IgD-negative memory B cell (primary cell): Measurements from ENCODE around the gene CCNF. TPM values are rescaled to one million over a fixed set of nuclear protein-coding genes. Genes with fewer than 3 reads are reported as not detected.
A peak's percentile ranks its signal among the peaks of the same experiment; 100 is the strongest.

Source experiments
- H3K27ac Mint-ChIP-seq, 3 donors: one replicate each; pipeline ENCODE4 v1.8.0; 2020 to 2022; ENCODE audit warnings: mild to moderate bottlenecking in 3 of 3, mixed read lengths in 3 of 3, moderate library complexity in 1 of 3
- H3K27me3 Mint-ChIP-seq: one replicate; pipeline ENCODE4 v1.8.0; 2021; ENCODE audit warnings: mixed read lengths
- H3K36me3 Mint-ChIP-seq: one replicate; pipeline ENCODE4 v1.8.0; 2020; ENCODE audit warnings: mild to moderate bottlenecking, mixed read lengths
- H3K4me1 Mint-ChIP-seq, 3 donors: one replicate each; pipeline ENCODE4 v1.8.0; 2020 to 2022; ENCODE audit warnings: mixed read lengths in 3 of 3, mild to moderate bottlenecking in 1 of 3
- H3K4me3 Mint-ChIP-seq, 4 donors: one replicate each; pipeline ENCODE4 v1.8.0; 2020 to 2022; ENCODE audit warnings: mild to moderate bottlenecking in 4 of 4, mixed read lengths in 4 of 4, moderate library complexity in 3 of 4
- H3K9me3 Mint-ChIP-seq, 3 donors: one replicate each; pipeline ENCODE4 v1.8.0; 2020 to 2021; ENCODE audit warnings: mixed read lengths in 3 of 3, mild to moderate bottlenecking in 1 of 3
- polyA plus RNA-seq: library from polyadenylated mRNA; unstranded; fragments of 300-500 nt; fragmentation: Illumina TruSeq; gene quantifications from one replicate; pipeline ENCODE4 v1.2.3, GENCODE V29; 2021

CCNF gene
- polyA plus RNA-seq, 1 donor from 2014 or later = 5.6 TPM

DNA sequence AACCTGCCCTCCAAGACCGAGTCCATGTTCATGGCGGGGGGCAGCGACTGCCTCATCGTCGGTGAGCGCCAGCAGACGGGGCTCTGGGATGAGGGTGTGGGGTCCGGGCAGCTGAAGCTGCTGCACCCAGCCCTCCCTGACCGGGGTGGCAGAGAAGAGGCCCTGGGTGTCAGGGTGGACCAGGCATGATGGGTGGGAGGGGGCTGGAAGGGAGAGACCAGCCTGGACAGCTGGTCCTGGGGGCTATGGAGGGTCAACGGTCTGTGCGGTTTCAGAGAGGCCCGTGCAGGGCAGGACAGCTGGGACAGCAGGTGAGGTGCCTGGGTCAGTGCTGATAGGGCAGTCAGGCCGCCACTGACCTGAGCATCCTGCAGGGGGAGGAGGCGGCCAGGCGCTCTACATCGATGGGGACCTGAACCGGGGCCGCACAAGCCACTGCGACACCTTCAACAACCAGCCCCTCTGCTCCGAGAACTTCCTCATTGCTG is 71.2 kb downstream of the CCNF start:
- Mint-ChIP-seq H3K9me3 (no peaks in the 10 kb centered on the region), H3K36me3 (no peaks in the 10 kb centered on the region), H3K4me3 (no peak overlapping the region), H3K27me3 (no peaks in the 10 kb centered on the region), H3K4me1 (peaks cover 2 to 4% (median 4%) of the 10 kb centered on the region in 3 donors), H3K27ac (no peak overlapping the region)

DNA sequence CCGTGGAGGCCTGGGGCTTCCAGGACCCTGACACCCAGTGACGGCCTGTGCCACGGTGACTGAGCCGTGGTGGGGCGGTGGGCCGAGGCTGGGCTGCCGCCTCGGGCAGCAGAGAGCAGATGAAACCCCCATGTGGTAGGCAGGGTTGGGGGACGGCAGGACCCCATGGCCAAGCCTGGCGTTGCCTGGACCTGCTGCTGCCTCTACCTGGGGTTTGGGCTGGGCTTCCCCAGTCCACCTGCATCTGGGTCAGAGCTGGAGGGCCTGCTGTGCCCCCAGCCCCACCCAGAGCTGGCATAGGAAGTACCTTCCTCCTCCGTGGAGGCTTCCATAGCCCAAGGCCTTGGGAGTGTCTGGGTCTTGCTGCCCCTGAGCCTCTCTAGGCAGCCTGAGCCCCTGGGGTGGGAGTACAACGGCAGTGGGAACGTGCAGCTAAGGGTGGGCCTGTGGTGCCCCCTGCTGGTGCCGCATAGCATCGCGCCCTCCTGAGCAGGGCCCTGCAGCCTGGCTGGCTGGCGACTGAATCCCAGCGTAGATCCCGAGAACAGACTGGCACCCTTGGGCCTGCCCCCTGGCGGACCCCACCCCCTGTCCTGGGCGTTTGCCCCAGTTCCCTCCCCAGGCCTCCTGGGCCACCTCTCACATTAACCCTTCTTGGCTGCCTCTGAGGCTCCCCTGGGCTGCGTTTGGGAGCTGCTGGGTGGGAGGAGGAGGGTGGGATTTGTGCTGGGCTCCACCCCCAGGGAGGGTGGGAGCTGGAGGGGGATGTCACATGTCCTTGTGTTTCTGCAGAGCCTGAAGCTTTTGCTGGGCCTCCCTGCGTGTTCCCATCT is 71.9 kb downstream of the CCNF start:
- Mint-ChIP-seq H3K27me3 (no peaks in the 10 kb centered on the region), H3K9me3 (no peaks in the 10 kb centered on the region), H3K4me1 (peaks cover 4 to 6% (median 5%) of the 10 kb centered on the region in 3 donors), H3K36me3 (no peaks in the 10 kb centered on the region), H3K27ac (no peak overlapping the region), H3K4me3 (no peak overlapping the region)

GRCh38 chr16:2501946-2502895 is 73.0 kb downstream of the CCNF start:
- H3K27ac Mint-ChIP-seq = no peak overlapping the region
- no peak overlapping the region for H3K4me3 Mint-ChIP-seq
- peaks cover 10 to 13% (median 12%) of the 10 kb centered on the region in 3 donors for H3K4me1 Mint-ChIP-seq
- peaks cover 2% of the 10 kb centered on the region for H3K36me3 Mint-ChIP-seq
- H3K27me3 Mint-ChIP-seq = peaks cover 3% of the 10 kb centered on the region
- H3K9me3 Mint-ChIP-seq = no peaks in the 10 kb centered on the region

- Mint-ChIP-seq H3K27ac (peak overlapping the region in 2 of 3 donors; percentile 13 to 31), H3K4me3 (peak overlapping the region in 1 of 4 donors; percentile 34), H3K36me3 (peaks cover 2% of the 10 kb centered on the region), H3K4me1 (peaks cover 28 to 37% (median 30%) of the 10 kb centered on the region in 3 donors), H3K9me3 (no peaks in the 10 kb centered on the region), H3K27me3 (peaks cover 3% of the 10 kb centered on the region)
Measured at GRCh38 chr16:2505695-2506094, 76.4 kb downstream of the CCNF start.

GRCh38 chr16:2507052-2507659 is 77.9 kb downstream of the CCNF start:
- H3K36me3 Mint-ChIP-seq = peaks cover 2% of the 10 kb centered on the region
- H3K4me1 Mint-ChIP-seq = peaks cover 28 to 37% (median 30%) of the 10 kb centered on the region in 3 donors
- H3K4me3 Mint-ChIP-seq = peak overlapping the region in 3 of 4 donors; percentile 42 to 94 (median 94)
- H3K27ac Mint-ChIP-seq = peak overlapping the region; percentile 86 to 96 (median 91)
- H3K9me3 Mint-ChIP-seq = no peaks in the 10 kb centered on the region
- H3K27me3 Mint-ChIP-seq = peaks cover 3% of the 10 kb centered on the region

DNA sequence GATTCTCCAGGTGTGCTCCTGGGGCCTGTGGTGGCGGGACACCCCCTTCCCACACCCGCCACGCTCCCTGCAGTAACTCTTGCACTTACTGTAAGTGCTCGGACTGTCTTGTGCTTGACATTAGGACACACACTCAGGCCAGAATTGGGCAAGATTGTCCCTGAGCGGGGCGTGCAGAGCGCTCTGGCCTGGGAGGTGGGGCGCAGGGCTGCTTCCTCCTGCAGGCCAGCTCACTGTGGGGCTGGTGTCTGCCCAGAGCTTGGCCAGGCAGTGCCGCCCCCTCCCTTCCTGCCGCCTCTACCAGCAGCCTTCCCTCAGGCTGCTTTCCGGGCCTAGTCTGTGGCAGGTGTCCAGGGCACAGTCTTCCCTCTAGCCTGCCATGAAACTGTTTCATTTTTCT is 78.4 kb downstream of the CCNF start:
- Mint-ChIP-seq H3K9me3 (no peaks in the 10 kb centered on the region), H3K4me1 (peaks cover 28 to 37% (median 33%) of the 10 kb centered on the region in 3 donors), H3K27ac (peak overlapping the region; percentile 86 to 96 (median 91)), H3K36me3 (peaks cover 2% of the 10 kb centered on the region), H3K27me3 (peaks cover 3% of the 10 kb centered on the region), H3K4me3 (peak overlapping the region in 3 of 4 donors; percentile 42 to 94 (median 94))

Other genes starting within 250 kb of the CCNF start
- not detected for gene CASKIN1, start 232.8 kb upstream of the CCNF start, polyA plus RNA-seq
- 44.1 TPM for gene MLST8, start 224.0 kb upstream of the CCNF start, polyA plus RNA-seq
- gene BRICD5, start 218.6 kb upstream of the CCNF start, polyA plus RNA-seq = 0.35 TPM
- 6.4 TPM for gene PGP, start 214.6 kb upstream of the CCNF start, polyA plus RNA-seq
- gene E4F1, start 205.9 kb upstream of the CCNF start, polyA plus RNA-seq = 23.2 TPM
- gene DNASE1L2, start 193.0 kb upstream of the CCNF start, polyA plus RNA-seq = not detected
- gene ECI1, start 177.9 kb upstream of the CCNF start, polyA plus RNA-seq = 65.1 TPM
- gene RNPS1, start 161.3 kb upstream of the CCNF start, polyA plus RNA-seq = 330 TPM
- 1.7 TPM for gene ABCA3, start 88.7 kb upstream of the CCNF start, polyA plus RNA-seq
- 1.0 TPM for gene TEDC2, start 30.7 kb downstream of the CCNF start, polyA plus RNA-seq
- not detected for gene NTN3, start 41.9 kb downstream of the CCNF start, polyA plus RNA-seq
- gene TBC1D24, start 45.7 kb downstream of the CCNF start, polyA plus RNA-seq = 3.3 TPM
- 105 TPM for gene ATP6V0C, start 84.5 kb downstream of the CCNF start, polyA plus RNA-seq
- 22.2 TPM for gene AMDHD2, start 90.9 kb downstream of the CCNF start, polyA plus RNA-seq
- gene CEMP1, start 102.0 kb downstream of the CCNF start, polyA plus RNA-seq = 6.2 TPM
- gene PDPK1, start 108.6 kb downstream of the CCNF start, polyA plus RNA-seq = 45.1 TPM